Neural progenitor cell (in vitro differentiated cells): ENCODE results near the gene NDP. TPM values are rescaled to one million over a fixed set of nuclear protein-coding genes. Genes with fewer than 3 reads are reported as not detected.

Experiments used
- DNase-seq: peaks from one replicate; pipeline ENCODE4 v3.0.0-alpha.2; 2016; ENCODE audit warnings: low spot score
- H2AFZ ChIP-seq: fragments of 200-600 bp; sonication (generic); replicated peaks from 2 replicates; pipeline ENCODE4 v1.6.1; 2016; ENCODE audit warnings: antibody characterized with exemption
- H3F3A ChIP-seq: fragments of 200-600 bp; sonication (generic); 2 replicates; pipeline ENCODE4 v1.6.1; 2016; ENCODE audit warnings: antibody characterized with exemption, low read depth
- H3K27ac ChIP-seq: fragments of 200-600 bp; sonication (generic); 2 replicates; pipeline ENCODE4 v1.5.1; 2016; ENCODE audit warnings: mild to moderate bottlenecking
- H3K27me3 ChIP-seq: fragments of 200-600 bp; sonication (generic); 2 replicates; pipeline ENCODE4 v1.6.1; 2016; ENCODE audit warnings: mild to moderate bottlenecking, moderate library complexity
- H3K36me3 ChIP-seq: fragments of 200-600 bp; sonication (generic); 2 replicates; pipeline ENCODE4 v1.5.1; 2016
- H3K4me1 ChIP-seq: fragments of 200-600 bp; sonication (generic); 2 replicates; pipeline ENCODE4 v1.6.1; 2016; ENCODE audit warnings: mixed run types
- H3K4me2 ChIP-seq: fragments of 200-600 bp; sonication (generic); 2 replicates; pipeline ENCODE4 v1.6.1; 2016
- H3K4me3 ChIP-seq: fragments of 200-600 bp; sonication (generic); 2 replicates; pipeline ENCODE4 v1.5.1; 2016
- H3K79me2 ChIP-seq: fragments of 200-600 bp; sonication (generic); 2 replicates; pipeline ENCODE4 v1.6.1; 2016; ENCODE audit warnings: low read depth
- H3K9ac ChIP-seq: fragments of 200-600 bp; sonication (generic); 2 replicates; pipeline ENCODE4 v1.6.1; 2016
- H3K9me3 ChIP-seq: fragments of 200-600 bp; sonication (generic); 2 replicates; pipeline ENCODE4 v1.5.1; 2016; ENCODE audit warnings: low read depth
- H4K20me1 ChIP-seq: fragments of 200-600 bp; sonication (generic); 2 replicates; pipeline ENCODE4 v1.6.1; 2016; ENCODE audit warnings: low read depth
- H3K27ac Mint-ChIP-seq: 3 replicates; pipeline ENCODE4 v1.8.0; 2021; ENCODE audit warnings: mixed read lengths
- H3K27me3 Mint-ChIP-seq: 2 replicates; pipeline ENCODE4 v1.8.0; 2022; ENCODE audit warnings: low read depth, mild to moderate bottlenecking, inconsistent platforms, moderate library complexity, mixed read lengths; ENCODE audit not compliant: insufficient read depth
- H3K36me3 Mint-ChIP-seq: 3 replicates; pipeline ENCODE4 v1.8.0; 2021; ENCODE audit warnings: mixed read lengths
- H3K4me1 Mint-ChIP-seq: 3 replicates; pipeline ENCODE4 v1.8.0; 2021; ENCODE audit warnings: mixed read lengths
- H3K4me3 Mint-ChIP-seq: 3 replicates; pipeline ENCODE4 v1.8.0; 2021; ENCODE audit warnings: mild to moderate bottlenecking, moderate library complexity, mixed read lengths
- H3K9me3 Mint-ChIP-seq: 3 replicates; pipeline ENCODE4 v1.8.0; 2020; ENCODE audit warnings: mixed read lengths
- CTCF ChIP-seq: fragments of 200-600 bp; sonication (generic); IDR thresholded peaks from 2 replicates; pipeline ENCODE4 v1.5.1; 2017; ENCODE audit warnings: antibody characterized with exemption, mild to moderate bottlenecking
- EZH2 ChIP-seq: fragments of 200-600 bp; sonication (generic); IDR thresholded peaks from 2 replicates; pipeline ENCODE4 v1.6.1; 2017; ENCODE audit warnings: antibody characterized with exemption, mild to moderate bottlenecking, moderate library complexity
- EZH2phosphoT487 ChIP-seq: fragments of 200-600 bp; sonication (generic); IDR thresholded peaks from 2 replicates; pipeline ENCODE4 v1.6.1; 2017; ENCODE audit warnings: antibody characterized with exemption
- total RNA-seq: library from RNA; depleted of rRNA; stranded (reverse); fragments of >200 nt; gene quantifications from 2 replicates; pipeline ENCODE4 v1.2.3, GENCODE V29; 2015; ENCODE audit warnings: low replicate concordance

NDP gene
- total RNA-seq, 1 donor from 2014 or later: 2.5 TPM

- H3F3A ChIP-seq: peaks cover 26% of the 10 kb centered on the region
- H3K27ac Mint-ChIP-seq: no peak overlapping the region
- no peak for DNase-seq
- no peak overlapping the region for H3K9ac ChIP-seq
- peaks cover 2% of the 10 kb centered on the region for H3K9me3 Mint-ChIP-seq
- H3K27ac ChIP-seq: no peak overlapping the region
- no peaks in the 10 kb centered on the region for H3K36me3 ChIP-seq
- H3K4me1 Mint-ChIP-seq: peaks cover 28% of the 10 kb centered on the region
- H3K79me2 ChIP-seq: no peaks in the 10 kb centered on the region
- peak overlapping the region; percentile 87 for H3K4me3 Mint-ChIP-seq
- H3K36me3 Mint-ChIP-seq: no peaks in the 10 kb centered on the region
- H3K4me2 ChIP-seq: peak overlapping the region; percentile 57
- H4K20me1 ChIP-seq: no peaks in the 10 kb centered on the region
- H3K9me3 ChIP-seq: peaks cover 4% of the 10 kb centered on the region
- peaks cover 5% of the 10 kb centered on the region for H3K27me3 Mint-ChIP-seq
- H3K4me1 ChIP-seq: peaks cover 30% of the 10 kb centered on the region
- H2AFZ ChIP-seq: peak overlapping the region; percentile 29
- TF ChIP-seq EZH2 (no peak), EZH2phosphoT487 (no peak), CTCF (no peak)
- peak overlapping the region; percentile 26 for H3K4me3 ChIP-seq
- peaks cover 6% of the 10 kb centered on the region for H3K27me3 ChIP-seq
Observed at GRCh38 chrX:43971966-43972961, 926 bp downstream of the NDP start.

DNA sequence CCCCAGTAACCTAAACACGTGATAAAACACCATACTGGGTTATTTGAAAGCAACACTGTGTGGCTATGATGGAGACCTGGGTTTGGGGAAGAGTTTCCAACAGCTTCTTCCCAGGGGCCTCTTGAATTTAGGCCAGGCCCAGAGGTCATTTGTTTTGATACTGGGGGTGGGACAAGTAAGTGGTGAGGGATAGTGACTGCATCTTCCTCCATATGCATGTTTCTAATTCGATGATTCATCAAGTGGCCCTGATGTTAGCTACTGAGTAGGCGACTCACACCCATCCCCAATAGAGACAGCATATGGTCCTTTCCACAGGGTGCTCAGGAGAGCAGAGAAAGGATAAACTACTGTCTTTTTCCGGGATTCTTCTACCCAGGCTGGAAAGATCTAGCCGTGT is 2.7 kb downstream of the NDP start:
- Histone ChIP-seq H4K20me1 (no peaks in the 10 kb centered on the region), H3K36me3 (no peaks in the 10 kb centered on the region), H3K4me2 (no peak overlapping the region), H2AFZ (no peak overlapping the region), H3K27ac (no peak overlapping the region), H3K9me3 (peaks cover 4% of the 10 kb centered on the region), H3K79me2 (no peaks in the 10 kb centered on the region), H3K27me3 (peaks cover 6% of the 10 kb centered on the region), H3K9ac (no peak overlapping the region), H3K4me3 (no peak overlapping the region), H3F3A (peaks cover 26% of the 10 kb centered on the region), H3K4me1 (peaks cover 30% of the 10 kb centered on the region)
- no peak for DNase-seq
- Mint-ChIP-seq H3K9me3 (peaks cover 2% of the 10 kb centered on the region), H3K27ac (no peak overlapping the region), H3K36me3 (no peaks in the 10 kb centered on the region), H3K27me3 (peaks cover 5% of the 10 kb centered on the region), H3K4me1 (peaks cover 28% of the 10 kb centered on the region), H3K4me3 (no peak overlapping the region)
- TF ChIP-seq EZH2phosphoT487: no peak
- TF ChIP-seq CTCF: no peak
- no peak for TF ChIP-seq EZH2

DNA sequence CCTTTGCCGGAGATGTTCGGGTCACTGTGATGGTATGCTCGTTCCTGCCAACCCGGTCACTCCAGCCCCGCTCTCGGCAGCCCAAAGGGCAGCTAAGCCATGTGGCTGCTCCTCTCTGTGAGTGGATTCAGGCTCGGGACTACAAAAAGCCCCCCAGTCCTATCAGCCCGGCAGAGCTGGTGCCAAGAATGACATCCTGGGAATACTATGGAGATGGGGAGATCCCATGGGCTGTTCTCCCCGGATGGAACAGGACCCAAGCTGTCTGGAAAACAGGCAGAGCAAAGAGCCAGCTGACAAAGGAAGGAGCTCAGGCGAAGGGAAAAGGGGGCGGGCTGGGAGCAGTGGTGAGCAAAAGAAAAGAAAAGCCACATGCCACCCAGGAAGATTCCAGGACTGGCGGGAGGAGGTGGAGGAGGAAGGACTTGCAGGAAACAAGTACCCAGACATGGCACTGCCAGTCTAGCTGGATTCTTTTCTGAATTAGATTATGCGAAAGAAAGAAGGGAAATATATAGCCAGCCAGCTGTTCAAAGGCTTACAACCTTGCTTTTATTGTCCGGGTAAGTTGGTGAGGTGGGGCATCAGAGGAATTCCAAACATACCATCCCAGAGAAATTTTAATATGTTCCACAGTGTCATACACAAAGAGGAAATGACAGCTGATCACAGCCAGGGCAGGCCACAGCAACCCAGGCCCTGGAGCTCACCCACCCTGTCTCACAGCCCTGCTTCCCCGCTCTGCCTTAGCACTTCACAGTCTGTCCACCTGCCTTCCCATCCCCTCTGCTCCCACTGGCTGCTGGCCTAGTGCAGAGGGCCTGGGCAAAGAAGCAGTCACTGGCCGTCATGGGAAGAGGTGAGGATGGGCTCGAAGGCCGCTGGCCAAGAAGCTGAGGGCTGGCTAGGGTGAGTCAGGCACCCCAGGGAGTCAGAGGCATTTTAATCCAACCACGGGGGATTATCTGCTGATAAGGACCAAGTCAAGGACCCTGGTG is 3.4 kb downstream of the NDP start:
- TF ChIP-seq CTCF (no peak), EZH2 (no peak), EZH2phosphoT487 (no peak)
- peak; percentile 79 for DNase-seq
- H3K9ac ChIP-seq: no peak overlapping the region
- Mint-ChIP-seq H3K9me3 (peaks cover 2% of the 10 kb centered on the region), H3K4me3 (no peak overlapping the region), H3K27me3 (peaks cover 5% of the 10 kb centered on the region), H3K27ac (no peak overlapping the region), H3K4me1 (peaks cover 25% of the 10 kb centered on the region), H3K36me3 (no peaks in the 10 kb centered on the region)
- peak overlapping the region; percentile 47 for H3K4me2 ChIP-seq
- peaks cover 6% of the 10 kb centered on the region for H3K27me3 ChIP-seq
- no peaks in the 10 kb centered on the region for H3K79me2 ChIP-seq
- peaks cover 26% of the 10 kb centered on the region for H3F3A ChIP-seq
- no peaks in the 10 kb centered on the region for H4K20me1 ChIP-seq
- H2AFZ ChIP-seq: no peak overlapping the region
- no peaks in the 10 kb centered on the region for H3K36me3 ChIP-seq
- peaks cover 4% of the 10 kb centered on the region for H3K9me3 ChIP-seq
- H3K4me3 ChIP-seq: no peak overlapping the region
- H3K27ac ChIP-seq: peak overlapping the region; percentile 90
- H3K4me1 ChIP-seq: peaks cover 30% of the 10 kb centered on the region
